Cardiac ventricle fibroblast (primary cell): ENCODE data around the gene HSH2D. TPM values are rescaled to one million over a fixed set of nuclear protein-coding genes. Genes with fewer than 3 reads are reported as not detected.

Experiments
- total RNA-seq: library from RNA; depleted of rRNA; stranded (reverse); fragments of >200 nt; gene quantifications from 2 replicates; pipeline ENCODE4 v1.2.3, GENCODE V29; 2015

HSH2D gene, protein sequence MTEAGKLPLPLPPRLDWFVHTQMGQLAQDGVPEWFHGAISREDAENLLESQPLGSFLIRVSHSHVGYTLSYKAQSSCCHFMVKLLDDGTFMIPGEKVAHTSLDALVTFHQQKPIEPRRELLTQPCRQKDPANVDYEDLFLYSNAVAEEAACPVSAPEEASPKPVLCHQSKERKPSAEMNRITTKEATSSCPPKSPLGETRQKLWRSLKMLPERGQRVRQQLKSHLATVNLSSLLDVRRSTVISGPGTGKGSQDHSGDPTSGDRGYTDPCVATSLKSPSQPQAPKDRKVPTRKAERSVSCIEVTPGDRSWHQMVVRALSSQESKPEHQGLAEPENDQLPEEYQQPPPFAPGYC
- not detected in 2 replicates for total RNA-seq

DNA sequence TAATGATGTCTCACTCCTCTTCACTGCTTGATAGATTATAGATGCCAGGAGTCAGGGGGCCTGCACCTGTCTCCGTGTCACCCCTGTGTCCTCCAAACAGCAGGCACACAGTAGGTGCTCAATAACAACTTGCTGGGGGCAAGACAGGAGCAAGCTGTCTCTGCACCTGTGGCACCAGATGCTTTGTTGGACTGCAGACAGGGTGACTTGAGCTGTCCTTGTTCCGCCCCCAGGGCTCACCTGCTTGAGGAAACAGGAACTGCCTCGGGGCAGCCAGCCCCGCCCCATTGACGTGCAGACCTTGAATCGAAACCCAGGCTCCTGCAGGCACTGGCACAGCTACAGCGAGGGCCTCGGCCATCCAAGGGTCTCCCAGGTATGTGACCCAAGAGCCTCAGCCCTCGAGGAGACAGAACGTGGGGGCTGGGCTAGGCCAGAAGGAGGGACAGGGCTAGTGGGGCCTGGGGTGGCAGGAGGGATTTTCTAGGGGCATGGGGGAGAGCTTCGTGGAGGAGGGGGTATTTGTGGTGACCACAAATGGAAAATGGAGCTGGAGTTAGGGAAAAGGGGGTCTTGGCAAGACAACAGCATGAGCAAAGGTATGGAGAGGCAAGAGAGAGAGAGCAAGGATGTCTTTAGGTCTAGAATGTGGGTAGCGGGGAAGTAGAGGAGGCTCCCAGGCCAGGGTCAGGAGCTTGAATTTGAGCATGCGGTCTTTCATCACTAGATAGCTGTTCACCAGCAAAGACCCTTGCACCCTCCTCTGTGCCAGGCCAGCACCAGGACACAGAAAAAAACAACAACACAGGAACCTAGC lies at the start of gene HSH2D:
Gene HSH2D (plus strand): TSS at position 287 of the 817 bp plus-strand sequence. CDS start 5,066 bp downstream, outside the sequence.

DNA sequence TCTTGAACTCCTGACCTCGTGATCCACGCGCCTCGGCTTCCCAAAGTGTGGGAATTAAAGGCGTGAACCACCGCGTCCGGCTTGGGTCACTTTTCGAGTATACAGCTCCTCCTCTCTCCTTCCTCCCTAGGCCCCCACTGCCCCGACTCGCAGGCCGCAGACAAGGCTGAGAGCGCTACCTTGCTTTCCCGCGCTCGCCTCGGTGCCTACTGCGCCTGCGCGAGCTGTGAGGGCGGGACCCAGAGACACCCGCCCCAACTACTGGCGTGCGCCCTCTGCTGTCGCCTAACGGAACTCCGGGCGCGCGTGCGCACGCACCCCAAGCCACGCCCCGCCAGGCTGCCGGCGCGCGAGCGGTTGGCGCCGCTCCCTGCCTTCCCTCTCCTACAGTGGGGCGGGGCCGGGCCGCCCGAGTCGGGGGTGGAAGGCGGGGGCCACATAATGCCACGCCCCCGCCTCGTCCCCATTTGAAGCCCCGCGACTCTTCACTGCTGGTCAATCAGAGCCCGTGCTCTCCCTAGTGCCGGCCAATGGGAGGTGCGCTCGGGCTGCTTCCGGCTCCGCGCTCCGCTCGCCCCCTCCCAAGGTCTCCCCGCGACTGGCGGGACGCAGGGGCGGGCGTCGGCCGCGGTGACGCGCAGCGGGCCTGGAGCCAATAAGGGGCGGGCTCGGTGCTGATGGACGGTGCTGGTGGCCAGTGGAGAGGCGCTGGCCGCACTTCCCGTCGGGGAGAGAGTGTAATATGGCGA lies 32.2 kb upstream of the HSH2D start, which contains the start of gene RAB8A:
Gene RAB8A (plus strand): TSS at position 730 of the 749 bp plus-strand sequence. CDS start 13 bp downstream, at position 743.

DNA sequence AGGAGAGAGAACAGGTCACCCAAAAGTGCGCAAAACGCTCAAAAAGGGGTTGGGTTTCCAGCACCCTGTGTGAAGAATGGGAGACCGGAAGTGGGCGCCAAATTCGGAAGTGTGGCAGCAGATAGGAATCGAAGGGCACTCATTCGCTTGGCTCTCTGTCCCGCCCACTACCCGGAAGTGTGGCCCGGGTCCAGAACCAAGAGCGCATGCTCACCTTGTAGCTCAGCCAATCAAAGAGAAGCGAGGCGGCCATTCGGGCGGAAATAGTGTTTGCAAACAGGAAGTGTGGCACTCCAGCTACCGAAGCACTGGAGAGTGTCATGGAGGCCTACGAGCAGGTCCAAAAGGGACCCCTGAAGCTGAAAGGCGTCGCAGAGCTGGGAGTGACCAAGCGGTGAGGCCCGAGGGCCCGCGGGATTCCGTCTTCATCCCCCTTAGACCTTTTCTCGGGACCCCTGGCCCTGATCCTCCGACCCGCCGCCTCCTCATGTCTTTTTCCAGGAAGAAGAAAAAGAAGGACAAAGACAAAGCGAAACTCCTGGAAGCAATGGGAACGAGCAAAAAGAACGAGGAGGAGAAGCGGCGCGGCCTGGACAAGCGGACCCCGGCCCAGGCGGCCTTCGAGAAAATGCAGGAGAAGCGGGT lies 41.8 kb downstream of the HSH2D start, which contains the start of gene FAM32A:
Gene FAM32A (plus strand): TSS at position 288 of the 645 bp plus-strand sequence. CDS start 33 bp downstream, at position 321.

DNA sequence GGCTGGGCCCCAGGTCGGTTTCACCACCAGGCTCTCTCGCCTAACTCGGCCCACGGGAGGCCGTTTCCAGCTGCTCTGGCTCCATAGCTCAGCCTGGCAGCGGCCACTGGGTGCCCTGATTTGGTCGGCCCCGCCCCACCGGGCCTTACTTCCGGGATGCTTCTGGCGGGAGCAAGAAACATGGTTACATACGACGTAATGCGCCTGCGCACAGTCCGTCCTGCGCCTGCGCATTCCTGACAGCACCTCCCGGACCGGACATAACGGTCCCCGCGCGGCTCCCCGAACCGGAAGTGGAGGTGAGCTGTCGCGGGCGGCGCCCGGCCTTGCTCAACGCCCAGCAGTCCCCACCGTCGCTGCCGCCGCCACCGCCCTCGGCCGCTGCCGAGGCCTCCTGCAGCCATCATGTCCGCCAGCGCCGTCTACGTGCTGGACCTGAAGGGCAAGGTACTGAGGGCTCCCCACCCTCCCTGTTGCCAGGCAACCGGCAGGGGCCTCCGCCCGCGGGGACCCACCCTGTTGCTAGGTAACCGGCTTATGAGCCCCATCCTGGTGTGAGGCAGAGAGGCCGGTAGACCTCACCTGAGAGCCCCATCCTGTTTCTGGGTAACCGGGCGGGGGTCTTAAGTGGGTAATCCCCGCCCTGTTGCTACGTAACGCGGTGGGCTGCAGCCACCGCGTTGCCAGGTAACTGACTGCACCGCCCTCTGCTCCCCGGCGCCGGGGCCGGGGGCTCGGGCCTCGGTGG lies 54.3 kb downstream of the HSH2D start, which contains the start of gene AP1M1:
Gene AP1M1 (plus strand): TSS at position 290 of the 748 bp plus-strand sequence. CDS start 116 bp downstream, at position 406.

Other genes starting within 250 kb of the HSH2D start
- not detected in 2 replicates for gene CYP4F2, start 245.6 kb upstream of the HSH2D start, total RNA-seq
- not detected in 2 replicates for gene CYP4F11, start 209.2 kb upstream of the HSH2D start, total RNA-seq
- not detected in 2 replicates for gene OR10H4, start 194.7 kb upstream of the HSH2D start, total RNA-seq
- gene TPM4, start 67.2 kb upstream of the HSH2D start, total RNA-seq: 531 and 554 TPM in 2 replicates
- 39.0 and 39.7 TPM in 2 replicates for gene RAB8A, start 31.8 kb upstream of the HSH2D start, total RNA-seq
- not detected in 2 replicates for gene CIB3, start 29.8 kb downstream of the HSH2D start, total RNA-seq
- 70.0 and 91.7 TPM in 2 replicates for gene FAM32A, start 41.7 kb downstream of the HSH2D start, total RNA-seq
- gene AP1M1, start 54.2 kb downstream of the HSH2D start, total RNA-seq: 83.0 and 88.5 TPM in 2 replicates
- gene KLF2, start 181.1 kb downstream of the HSH2D start, total RNA-seq: 1.4 and 2.4 TPM in 2 replicates